Measurements from ENCODE around the gene SMARCC2. TPM values are rescaled to one million over a fixed set of nuclear protein-coding genes. Genes with fewer than 3 reads are reported as not detected.

Gene SMARCC2
- total RNA-seq, 1 donor from 2014 or later: 196 TPM

DNA sequence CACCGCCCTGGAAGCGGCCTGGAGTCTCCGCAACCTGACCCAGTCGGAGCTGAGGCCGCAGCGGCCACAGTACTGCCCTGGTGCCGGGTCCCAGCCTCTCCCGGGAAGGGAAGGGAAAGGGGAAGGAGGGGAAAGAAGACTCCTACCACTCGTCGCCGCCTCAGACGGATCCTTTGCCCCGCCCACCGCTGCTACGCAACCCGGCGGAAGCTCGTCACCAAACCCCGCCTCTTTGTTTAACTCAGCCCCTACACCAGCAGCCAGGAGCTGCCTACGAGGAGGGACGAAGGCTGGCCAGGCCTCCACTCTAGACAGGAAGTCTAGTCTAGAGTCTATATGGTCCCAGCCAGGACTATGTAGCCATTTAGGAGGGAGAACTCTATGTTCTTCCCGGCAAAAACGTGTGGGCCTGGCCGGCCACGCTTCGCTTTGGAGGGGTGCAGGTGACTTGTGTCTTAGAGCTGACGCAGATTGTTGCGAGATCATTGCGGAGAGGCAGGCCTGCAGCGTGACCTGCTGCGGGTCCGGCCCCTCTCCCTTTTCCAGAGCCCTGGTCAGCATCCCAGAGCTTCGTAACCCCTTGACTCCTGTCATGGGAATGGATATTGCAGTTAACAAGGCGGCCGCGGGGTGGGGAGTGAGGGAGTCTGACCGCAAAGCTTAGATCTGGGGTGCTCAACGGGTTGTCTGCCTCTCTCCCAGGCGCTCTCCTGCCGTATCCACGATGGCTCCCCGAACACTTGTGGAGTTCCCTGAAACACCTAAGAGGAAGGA is 32.7 kb upstream of the SMARCC2 start, which contains the start of gene RNF41:
TSS of gene RNF41 (minus strand) at position 166 of the 774 bp plus-strand sequence. CDS start 7,875 bp downstream, outside the sequence.
- H3K36me3 Mint-ChIP-seq (ENCODE audit: unreplicated experiment): no peaks in the 10 kb centered on the region
- peaks cover 5% of the 10 kb centered on the region for H3K27me3 Mint-ChIP-seq (ENCODE audit: unreplicated experiment)
- H3K4me1 Mint-ChIP-seq (ENCODE audit: low read depth, unreplicated experiment): peaks cover 13% of the 10 kb centered on the region

DNA sequence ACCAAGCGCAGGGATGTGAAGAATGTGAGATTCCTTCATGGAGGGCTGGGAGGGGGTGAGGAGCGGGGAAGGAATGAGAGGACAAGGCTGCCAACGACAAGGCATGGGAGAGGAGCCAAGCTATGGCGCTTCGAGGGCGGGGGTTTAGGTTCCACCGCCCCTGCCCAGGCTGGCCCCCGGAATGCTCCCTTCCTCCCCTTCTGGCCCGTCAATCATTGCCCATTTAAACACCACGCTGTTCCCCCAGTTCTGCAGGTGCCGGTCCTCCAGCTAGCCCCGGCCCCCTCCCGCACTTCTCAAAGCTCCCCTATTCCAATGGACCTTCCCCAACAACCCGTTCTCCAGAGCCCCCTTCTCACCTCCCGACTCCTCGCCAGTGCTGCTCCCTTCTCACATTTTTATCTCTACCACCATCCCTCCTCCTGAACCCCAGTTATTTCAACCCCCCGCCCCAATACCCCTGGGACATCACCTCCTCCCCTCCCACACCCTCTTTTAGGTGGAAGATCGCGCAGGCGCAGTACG is 32.0 kb upstream of the SMARCC2 start:
- DNase-seq: peak; percentile 49
- Mint-ChIP-seq H3K4me1 (ENCODE audit: low read depth, unreplicated experiment) (peaks cover 13% of the 10 kb centered on the region), H3K36me3 (ENCODE audit: unreplicated experiment) (peaks cover 4% of the 10 kb centered on the region)

More for the DNA sequence above, 32.7 kb upstream of the SMARCC2 start, which contains the start of gene RNF41:
- peak; percentile 94 for DNase-seq
- peak within 1 kb of the TSS; percentile 100 for H3K4me3 Mint-ChIP-seq (ENCODE audit: unreplicated experiment)
- peak within 1 kb of the TSS; percentile 92 for H3K27ac Mint-ChIP-seq (ENCODE audit: unreplicated experiment)
- TF ChIP-seq, protein P1, sequence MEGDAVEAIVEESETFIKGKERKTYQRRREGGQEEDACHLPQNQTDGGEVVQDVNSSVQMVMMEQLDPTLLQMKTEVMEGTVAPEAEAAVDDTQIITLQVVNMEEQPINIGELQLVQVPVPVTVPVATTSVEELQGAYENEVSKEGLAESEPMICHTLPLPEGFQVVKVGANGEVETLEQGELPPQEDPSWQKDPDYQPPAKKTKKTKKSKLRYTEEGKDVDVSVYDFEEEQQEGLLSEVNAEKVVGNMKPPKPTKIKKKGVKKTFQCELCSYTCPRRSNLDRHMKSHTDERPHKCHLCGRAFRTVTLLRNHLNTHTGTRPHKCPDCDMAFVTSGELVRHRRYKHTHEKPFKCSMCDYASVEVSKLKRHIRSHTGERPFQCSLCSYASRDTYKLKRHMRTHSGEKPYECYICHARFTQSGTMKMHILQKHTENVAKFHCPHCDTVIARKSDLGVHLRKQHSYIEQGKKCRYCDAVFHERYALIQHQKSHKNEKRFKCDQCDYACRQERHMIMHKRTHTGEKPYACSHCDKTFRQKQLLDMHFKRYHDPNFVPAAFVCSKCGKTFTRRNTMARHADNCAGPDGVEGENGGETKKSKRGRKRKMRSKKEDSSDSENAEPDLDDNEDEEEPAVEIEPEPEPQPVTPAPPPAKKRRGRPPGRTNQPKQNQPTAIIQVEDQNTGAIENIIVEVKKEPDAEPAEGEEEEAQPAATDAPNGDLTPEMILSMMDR (IDR thresholded peaks at IDR 0.05; ENCODE audit: partially characterized antibody, unreplicated experiment): peak; percentile 33
- peaks cover 6% of the 10 kb centered on the region for H3K9me3 Mint-ChIP-seq (ENCODE audit: unreplicated experiment)

DNA sequence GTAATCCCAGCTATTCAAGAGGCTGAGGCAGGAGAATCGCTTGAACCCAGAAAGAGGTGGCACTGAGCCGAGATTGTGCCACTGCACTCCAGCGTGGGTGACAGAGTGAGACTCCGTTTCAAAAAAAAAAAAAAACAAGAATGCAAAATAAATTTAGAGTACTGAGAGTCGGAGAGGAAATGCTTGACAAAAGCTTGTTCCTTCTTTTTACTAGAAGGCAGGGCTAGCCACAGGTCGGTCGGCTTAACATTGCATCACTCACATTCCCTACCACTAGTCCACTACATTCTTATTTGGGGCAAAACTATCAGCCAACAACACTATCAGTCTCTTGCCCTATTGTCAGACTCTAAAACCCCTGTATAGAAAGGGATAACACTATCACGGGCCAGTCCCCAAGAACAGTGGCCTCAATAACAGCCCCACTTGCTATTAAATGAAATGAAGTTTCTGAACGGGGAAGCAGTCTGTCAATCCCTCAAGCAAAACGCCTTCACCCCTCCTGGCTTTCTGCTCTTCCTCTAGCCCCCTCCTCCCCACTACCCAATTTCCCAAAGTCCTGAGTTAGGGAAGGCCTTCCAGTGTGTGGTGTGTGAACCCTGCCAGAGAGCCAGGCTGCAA is 31.4 kb upstream of the SMARCC2 start:
- Mint-ChIP-seq H3K9me3 (ENCODE audit: unreplicated experiment) (peaks cover 6% of the 10 kb centered on the region), H3K4me3 (ENCODE audit: unreplicated experiment) (peak overlapping the region; percentile 100), H3K27me3 (ENCODE audit: unreplicated experiment) (peaks cover 5% of the 10 kb centered on the region), H3K4me1 (ENCODE audit: low read depth, unreplicated experiment) (peaks cover 13% of the 10 kb centered on the region), H3K27ac (ENCODE audit: unreplicated experiment) (peak overlapping the region; percentile 92), H3K36me3 (ENCODE audit: unreplicated experiment) (peaks cover 4% of the 10 kb centered on the region)
- DNase-seq: no peak
- TF ChIP-seq, protein P1 (IDR thresholded peaks at IDR 0.05; ENCODE audit: partially characterized antibody, unreplicated experiment): no peak

More for the DNA sequence above, 32.0 kb upstream of the SMARCC2 start:
- TF ChIP-seq, protein P1 (IDR thresholded peaks at IDR 0.05; ENCODE audit: partially characterized antibody, unreplicated experiment): no peak
- peaks cover 6% of the 10 kb centered on the region for H3K9me3 Mint-ChIP-seq (ENCODE audit: unreplicated experiment)
- H3K27ac Mint-ChIP-seq (ENCODE audit: unreplicated experiment): peak overlapping the region; percentile 92
- peaks cover 5% of the 10 kb centered on the region for H3K27me3 Mint-ChIP-seq (ENCODE audit: unreplicated experiment)
- H3K4me3 Mint-ChIP-seq (ENCODE audit: unreplicated experiment): peak overlapping the region; percentile 100

DNA sequence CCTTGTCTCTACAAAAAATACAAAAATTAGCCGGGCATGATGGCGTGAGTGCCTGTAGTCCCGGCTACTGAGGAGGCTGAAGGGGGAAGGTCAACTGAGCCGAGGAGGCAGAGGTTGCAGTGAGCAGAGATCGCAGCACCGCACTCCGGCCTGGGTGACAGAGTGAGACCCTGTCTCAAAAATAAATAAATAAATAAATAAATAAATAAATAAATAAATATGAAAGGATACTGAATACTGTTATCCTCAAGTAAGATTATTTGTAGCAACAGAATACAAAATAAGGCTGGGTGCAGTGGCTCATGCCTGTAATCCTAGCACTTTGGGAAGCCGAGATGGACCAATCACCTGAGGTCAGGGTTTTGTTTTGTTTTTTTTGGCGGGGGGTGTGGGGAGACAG is 30.6 kb upstream of the SMARCC2 start:
- DNase-seq: no peak
- peaks cover 10% of the 10 kb centered on the region for H3K4me1 Mint-ChIP-seq (ENCODE audit: low read depth, unreplicated experiment)
- peaks cover 5% of the 10 kb centered on the region for H3K27me3 Mint-ChIP-seq (ENCODE audit: unreplicated experiment)
- no peak overlapping the region for H3K27ac Mint-ChIP-seq (ENCODE audit: unreplicated experiment)
- H3K9me3 Mint-ChIP-seq (ENCODE audit: unreplicated experiment): peaks cover 6% of the 10 kb centered on the region
- peak overlapping the region; percentile 78 for H3K4me3 Mint-ChIP-seq (ENCODE audit: unreplicated experiment)
- TF ChIP-seq, protein P1 (IDR thresholded peaks at IDR 0.05; ENCODE audit: partially characterized antibody, unreplicated experiment): no peak
- peaks cover 9% of the 10 kb centered on the region for H3K36me3 Mint-ChIP-seq (ENCODE audit: unreplicated experiment)
